22Rv1 (cell line): Measurements from ENCODE around the gene C6orf52.

ENCODE experiments used
- H3K27ac ChIP-seq: fragments of 450-650 bp; 2 replicates; pipeline ENCODE4 v1.5.1; 2017
- ZFX ChIP-seq: fragments of 450-650 bp; IDR thresholded peaks from 2 replicates; pipeline ENCODE4 v1.6.1; 2017; ENCODE audit warnings: antibody characterized with exemption, borderline replicate concordance
- TF ChIP-seq, protein P1 (sequence below): fragments of 450-650 bp; IDR thresholded peaks from 2 replicates; pipeline ENCODE4 v1.5.1; 2017; ENCODE audit warnings: mild to moderate bottlenecking

Gene C6orf52

DNA sequence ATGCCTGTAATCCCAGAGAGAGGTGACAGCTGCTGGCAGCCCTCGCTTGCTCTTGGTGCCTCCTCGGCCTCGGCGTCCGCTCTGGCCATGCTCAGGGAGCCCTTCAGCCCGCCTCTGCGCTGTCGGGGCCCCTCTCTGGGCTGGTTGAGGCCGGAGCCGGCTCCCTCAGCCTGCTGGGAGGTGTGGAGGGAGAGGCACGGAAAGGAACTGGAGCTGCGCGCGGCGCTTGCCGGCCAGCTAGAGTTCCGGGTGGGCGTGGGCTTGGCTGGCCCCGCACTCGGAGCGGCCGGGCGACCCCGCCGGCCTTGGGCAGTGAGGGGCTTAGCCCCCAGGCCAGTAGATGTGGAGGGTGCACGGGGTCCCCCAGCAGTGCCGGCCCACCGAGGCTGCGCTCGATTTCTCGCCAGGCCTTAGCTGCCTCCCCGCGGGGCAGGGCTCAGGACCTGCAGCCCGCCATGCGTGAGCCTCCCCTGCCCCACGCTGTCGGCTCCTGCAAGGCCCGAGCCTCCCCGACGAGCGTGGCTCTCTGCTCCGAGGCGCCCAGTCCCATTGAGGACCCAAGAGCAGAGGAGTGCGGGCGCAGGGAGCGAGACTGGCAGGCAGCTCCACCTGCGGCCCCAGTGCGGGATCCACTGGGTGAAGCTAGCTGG is 34.6 kb downstream of the C6orf52 start:
- H3K27ac ChIP-seq, result peak overlapping the region; percentile 80
- TF ChIP-seq, protein P1, sequence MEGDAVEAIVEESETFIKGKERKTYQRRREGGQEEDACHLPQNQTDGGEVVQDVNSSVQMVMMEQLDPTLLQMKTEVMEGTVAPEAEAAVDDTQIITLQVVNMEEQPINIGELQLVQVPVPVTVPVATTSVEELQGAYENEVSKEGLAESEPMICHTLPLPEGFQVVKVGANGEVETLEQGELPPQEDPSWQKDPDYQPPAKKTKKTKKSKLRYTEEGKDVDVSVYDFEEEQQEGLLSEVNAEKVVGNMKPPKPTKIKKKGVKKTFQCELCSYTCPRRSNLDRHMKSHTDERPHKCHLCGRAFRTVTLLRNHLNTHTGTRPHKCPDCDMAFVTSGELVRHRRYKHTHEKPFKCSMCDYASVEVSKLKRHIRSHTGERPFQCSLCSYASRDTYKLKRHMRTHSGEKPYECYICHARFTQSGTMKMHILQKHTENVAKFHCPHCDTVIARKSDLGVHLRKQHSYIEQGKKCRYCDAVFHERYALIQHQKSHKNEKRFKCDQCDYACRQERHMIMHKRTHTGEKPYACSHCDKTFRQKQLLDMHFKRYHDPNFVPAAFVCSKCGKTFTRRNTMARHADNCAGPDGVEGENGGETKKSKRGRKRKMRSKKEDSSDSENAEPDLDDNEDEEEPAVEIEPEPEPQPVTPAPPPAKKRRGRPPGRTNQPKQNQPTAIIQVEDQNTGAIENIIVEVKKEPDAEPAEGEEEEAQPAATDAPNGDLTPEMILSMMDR, result no peak
- no peak for TF ChIP-seq ZFX

DNA sequence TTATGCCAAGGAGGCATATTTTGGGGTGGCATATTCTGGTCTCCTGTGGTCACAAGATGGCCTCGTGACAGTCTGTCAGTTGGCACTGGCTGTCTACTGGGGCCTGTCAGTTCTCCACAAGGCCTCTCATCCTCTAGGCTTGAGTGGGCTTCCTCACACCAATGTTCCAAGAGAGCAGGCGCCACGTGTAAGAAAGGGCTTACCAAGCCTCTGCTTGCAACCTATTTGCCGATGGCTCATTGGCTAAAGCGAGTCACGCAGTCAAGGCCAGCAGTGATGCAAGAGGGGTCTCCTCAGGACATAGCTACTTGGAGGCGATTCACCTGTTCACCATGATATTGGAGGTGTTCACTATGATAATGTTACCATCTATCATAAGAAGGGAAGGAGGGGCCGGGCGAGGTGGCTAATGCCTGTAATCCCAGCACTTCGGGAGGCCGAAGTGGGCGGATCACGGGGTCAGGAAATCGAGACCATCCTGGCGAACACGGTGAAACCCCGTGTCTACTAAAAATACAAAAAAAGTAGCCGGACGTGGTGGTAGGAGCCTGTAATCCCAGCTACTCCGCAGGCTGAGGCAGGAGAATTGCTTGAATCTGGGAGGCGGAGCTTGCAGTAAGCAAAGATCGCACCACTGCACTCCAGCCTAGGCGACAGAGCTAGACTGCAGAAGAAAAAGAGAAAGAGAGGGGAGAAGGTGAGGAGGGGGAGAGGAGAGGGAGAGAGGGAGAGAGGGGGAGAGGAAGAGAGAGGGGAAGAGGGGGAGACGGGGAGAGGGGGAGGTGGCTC is 35.3 kb downstream of the C6orf52 start:
- TF ChIP-seq ZFX, result no peak
- TF ChIP-seq, protein P1, result no peak
- peak overlapping the region; percentile 80 for H3K27ac ChIP-seq

DNA sequence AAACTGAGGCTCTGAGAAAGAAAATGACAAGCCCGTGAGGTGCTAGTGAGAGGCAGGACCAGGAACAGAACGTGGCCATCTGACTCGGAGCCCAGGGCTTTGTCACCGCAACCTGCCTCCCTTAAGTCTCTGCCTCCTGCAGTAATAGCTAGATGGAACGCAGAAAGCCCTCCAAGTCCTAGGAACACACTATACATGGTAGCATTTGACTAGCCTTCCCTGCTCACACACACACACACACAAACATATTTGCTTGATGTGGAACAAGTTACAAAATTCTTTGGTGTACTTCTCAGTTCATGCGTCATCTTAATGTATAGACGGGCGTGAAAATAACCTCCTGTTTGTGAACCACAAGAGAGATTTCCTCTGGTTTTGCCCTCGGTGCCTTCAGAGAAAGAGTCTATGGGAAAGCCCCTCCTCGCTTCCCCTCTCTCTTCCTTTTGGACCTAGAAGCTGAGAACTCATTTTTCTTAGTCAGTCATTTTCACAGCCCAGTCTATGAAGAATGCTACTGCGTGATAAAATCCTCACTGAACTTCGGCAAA is 38.8 kb downstream of the C6orf52 start:
- no peak overlapping the region for H3K27ac ChIP-seq
- TF ChIP-seq ZFX, result no peak
- TF ChIP-seq, protein P1, result no peak

DNA sequence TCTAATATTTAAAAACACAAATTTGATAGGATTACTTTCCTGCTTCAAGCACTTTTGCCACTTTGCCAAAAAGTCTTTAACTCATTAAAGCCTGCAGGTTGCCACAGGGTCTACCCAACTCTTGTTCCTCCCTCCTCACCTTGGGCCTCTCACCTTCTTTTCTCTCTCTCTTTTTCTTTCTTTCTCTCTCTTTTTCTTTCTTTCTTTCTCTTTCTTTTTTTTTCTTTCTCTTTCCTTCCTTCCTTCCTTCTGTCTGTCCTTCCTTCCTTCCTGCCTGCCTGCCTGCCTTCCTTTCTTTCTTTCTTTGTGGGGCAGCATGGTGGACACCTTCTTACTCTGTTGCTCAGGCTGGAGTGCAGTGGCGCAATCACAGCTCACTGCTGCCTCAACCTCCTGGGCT is 50.2 kb downstream of the C6orf52 start:
- TF ChIP-seq, protein P1, result no peak
- TF ChIP-seq ZFX, result no peak
- no peak overlapping the region for H3K27ac ChIP-seq

DNA sequence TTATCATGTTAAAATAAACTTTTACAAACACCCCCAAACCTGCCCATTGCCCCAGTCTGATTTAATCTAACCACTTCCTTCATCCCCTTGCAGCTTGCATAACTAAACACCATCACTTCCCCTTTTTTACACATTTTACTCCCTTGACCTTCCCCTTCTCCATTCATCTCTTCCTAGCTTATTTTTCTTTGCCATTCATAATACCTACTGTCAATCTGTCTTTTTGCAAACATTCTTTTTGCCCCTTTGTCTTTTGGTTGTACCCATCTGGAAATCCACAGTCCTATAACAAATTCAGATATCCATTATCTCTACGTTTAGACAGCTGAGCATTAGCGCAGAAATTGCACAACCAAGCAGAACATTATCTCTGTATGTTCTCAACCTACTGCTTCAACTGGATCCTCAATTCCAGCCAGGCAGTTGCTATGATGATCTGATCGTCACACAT is 51.2 kb downstream of the C6orf52 start:
- H3K27ac ChIP-seq, result no peak overlapping the region
- TF ChIP-seq ZFX, result no peak
- TF ChIP-seq, protein P1, result no peak

DNA sequence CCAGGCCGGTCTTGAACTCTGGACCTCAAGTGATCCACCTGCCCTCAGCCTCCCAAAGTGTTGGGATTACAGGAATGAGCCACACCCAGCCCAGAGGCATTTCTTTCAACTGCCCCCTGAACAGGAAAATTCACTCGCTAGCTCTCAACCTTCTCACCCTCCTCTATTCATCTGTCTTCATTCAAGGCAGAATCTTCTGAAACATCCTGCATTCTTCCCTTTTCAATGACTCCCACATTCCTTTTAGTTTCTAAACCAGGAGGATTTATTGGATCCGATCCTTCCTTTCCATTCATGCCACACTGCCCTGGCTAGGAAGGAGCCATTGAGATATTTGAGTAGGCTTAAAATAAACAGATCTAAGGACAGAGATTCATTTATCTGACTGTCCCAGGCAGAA is 52.9 kb downstream of the C6orf52 start:
- H3K27ac ChIP-seq, result no peak overlapping the region
- no peak for TF ChIP-seq ZFX
- TF ChIP-seq, protein P1, result no peak

DNA sequence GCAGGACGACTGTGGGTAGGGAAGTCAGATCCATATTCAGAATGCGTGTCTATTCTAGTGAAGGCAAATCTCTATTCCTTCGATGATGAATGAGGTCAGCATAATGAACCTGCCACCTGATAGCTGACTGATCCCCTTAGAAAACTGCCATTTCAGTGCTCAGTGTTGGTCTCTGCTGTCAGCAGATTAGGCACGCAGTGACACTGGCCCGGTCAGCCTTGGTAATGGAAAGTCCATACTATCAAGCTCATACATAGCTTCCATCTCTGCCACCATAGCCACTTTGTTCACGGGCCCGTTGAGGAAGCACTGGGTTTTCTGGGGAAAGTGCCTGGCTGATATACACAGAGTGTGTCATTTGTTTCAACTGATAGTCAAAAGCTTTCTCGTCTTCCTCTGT is 54.0 kb downstream of the C6orf52 start:
- no peak overlapping the region for H3K27ac ChIP-seq
- TF ChIP-seq, protein P1, result no peak
- no peak for TF ChIP-seq ZFX
